ENCODE results near the gene LARP4B.

GRCh38 chr10:761376-761775 lies 170.1 kb downstream of the LARP4B start:
- TF ChIP-seq CTCF (IDR thresholded peaks at IDR 0.05; ENCODE audit: low read depth, low read length, missing input control) = no peak
- TF ChIP-seq RAD21 (IDR thresholded peaks at IDR 0.05) = no peak
- TF ChIP-seq EGR1 (IDR thresholded peaks at IDR 0.05; ENCODE audit: low read depth in 2 of 2) = no peak
- TF ChIP-seq FOXA1 (IDR thresholded peaks at IDR 0.05) = no peak
- TF ChIP-seq JUND (IDR thresholded peaks at IDR 0.05) = no peak
- TF ChIP-seq GABPA (IDR thresholded peaks at IDR 0.05 in 1 of 2, conservative IDR thresholded peaks at IDR 0.05 in 1 of 2) = no peak
